NCI-H460 (cell line): ENCODE data around the gene TOX2. TPM values are rescaled to one million over a fixed set of nuclear protein-coding genes. Genes with fewer than 3 reads are reported as not detected.

ENCODE experiments used
- DNase-seq: peaks from one replicate; pipeline ENCODE4 v3.0.0-alpha.2; 2016; ENCODE audit warnings: low read depth; ENCODE audit errors: extremely low read depth
- total RNA-seq: library from RNA; depleted of rRNA; stranded (reverse); fragments of >200 nt; shearing (Covaris generic); gene quantifications from 2 replicates; pipeline ENCODE4 v1.2.3, GENCODE V29; 2014

TOX2 gene
- total RNA-seq, 1 experiment from 2014 or later: 7.1 TPM

GRCh38 chr20:43994486-43995100 lies 79.9 kb downstream of the TOX2 start:
- no peak for DNase-seq

- DNase-seq: no peak
Measured at GRCh38 chr20:43995645-43996044, 81.0 kb downstream of the TOX2 start.

- DNase-seq: no peak
Measured at GRCh38 chr20:43996240-43996930, 81.7 kb downstream of the TOX2 start.

GRCh38 chr20:43999848-44000247 lies 85.2 kb downstream of the TOX2 start:
- DNase-seq: no peak

GRCh38 chr20:44001667-44002596 lies 87.3 kb downstream of the TOX2 start:
- DNase-seq: no peak

- DNase-seq: no peak
Measured at GRCh38 chr20:44002861-44003260, 88.2 kb downstream of the TOX2 start.

GRCh38 chr20:44003609-44004008 lies 89.0 kb downstream of the TOX2 start:
- DNase-seq: no peak

GRCh38 chr20:44004306-44004915 lies 89.8 kb downstream of the TOX2 start:
- no peak for DNase-seq

GRCh38 chr20:44005661-44006060 lies 91.0 kb downstream of the TOX2 start:
- DNase-seq: no peak

- no peak for DNase-seq
Measured at GRCh38 chr20:44006126-44006525, 91.5 kb downstream of the TOX2 start.

- DNase-seq: no peak
Measured at GRCh38 chr20:44006578-44006977, 91.9 kb downstream of the TOX2 start.

GRCh38 chr20:44008806-44009678 lies 94.4 kb downstream of the TOX2 start:
- no peak for DNase-seq

- no peak for DNase-seq
Measured at GRCh38 chr20:44009679-44009992, 95.0 kb downstream of the TOX2 start.

GRCh38 chr20:44010162-44010704 lies 95.6 kb downstream of the TOX2 start:
- no peak for DNase-seq

GRCh38 chr20:44011251-44011940 lies 96.7 kb downstream of the TOX2 start:
- DNase-seq: no peak

- DNase-seq: no peak
Measured at GRCh38 chr20:44012466-44013226, 98.0 kb downstream of the TOX2 start.

- no peak for DNase-seq
Measured at GRCh38 chr20:44014807-44015732, 100.4 kb downstream of the TOX2 start.

GRCh38 chr20:44015733-44016103 lies 101.1 kb downstream of the TOX2 start:
- no peak for DNase-seq
